Measurements from ENCODE around the gene KLHL3. TPM values are rescaled to one million over a fixed set of nuclear protein-coding genes. Genes with fewer than 3 reads are reported as not detected.

The KLHL3 gene
- total and polyA plus RNA-seq, 9 of the 15 experiments (the other 6 are each of a cell fraction or from before 2014, with no cell fraction given), result under 0.01 to 1.5 (median 0.22) TPM

DNA sequence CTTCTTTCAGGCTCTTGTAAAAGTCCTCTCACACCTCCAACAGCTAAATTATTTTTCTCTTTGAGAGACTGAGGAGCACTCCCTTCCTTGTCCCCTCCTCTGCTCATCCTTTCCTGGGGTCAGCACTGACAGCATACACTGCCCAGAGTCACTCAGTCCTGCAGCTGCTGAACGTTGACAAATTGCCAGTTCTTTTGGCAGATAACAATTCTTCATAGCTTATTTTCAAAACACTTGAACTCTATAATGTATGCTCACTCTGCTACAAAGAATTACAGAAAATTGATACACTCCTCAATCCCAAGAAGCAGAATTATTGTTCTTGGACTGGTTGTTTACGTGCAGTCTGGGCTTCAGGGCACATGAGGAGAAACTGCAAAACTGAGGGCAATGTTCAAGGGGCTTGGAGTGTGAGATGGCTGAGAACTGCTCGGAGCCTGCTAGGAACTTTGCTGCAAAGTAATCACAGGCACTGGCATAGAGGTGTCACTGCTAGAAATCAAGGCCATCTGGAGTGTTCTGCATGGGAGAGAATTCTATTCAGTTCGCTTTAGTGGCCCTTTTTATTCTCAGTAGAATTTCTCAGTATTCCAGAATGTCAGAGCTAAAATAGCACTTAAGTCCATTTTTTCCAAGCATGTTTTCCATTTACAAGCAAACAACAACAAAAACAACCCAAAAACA lies 140.4 kb downstream of the KLHL3 start:
- H3K27me3 ChIP-seq (ENCODE audit: control insufficient read depth in 2 of 2, insufficient read depth in 2 of 2, low read length in 2 of 2), result peaks cover 0 to 26% of the 10 kb centered on the region in 2 experiments; a peak in 3 of 5 replicates
- POLR2A ChIA-PET, result no interaction called here
- no peaks in the 10 kb centered on the region for H3K9me3 ChIP-seq (replicated peaks; ENCODE audit: control insufficient read depth, insufficient read depth, low read depth, low read length)
- WGBS (ENCODE audit: insufficient coverage, low coverage, missing lambda C conversion rate), result 1% methylated on average over 4 of the region's 4 CpGs
- no peak for TF ChIP-seq GABPB2 (CRISPR knock-in tag; conservative IDR thresholded peaks at IDR 0.05)
- no peak for TF ChIP-seq BCOR (IDR thresholded peaks at IDR 0.05)
- no peak for TF ChIP-seq ZNF551 (CRISPR knock-in tag; IDR thresholded peaks at IDR 0.05)
- no peak for TF ChIP-seq SAFB (IDR thresholded peaks at IDR 0.05; ENCODE audit: borderline replicate concordance, low read depth, low read length)
- TF ChIP-seq, protein P1, sequence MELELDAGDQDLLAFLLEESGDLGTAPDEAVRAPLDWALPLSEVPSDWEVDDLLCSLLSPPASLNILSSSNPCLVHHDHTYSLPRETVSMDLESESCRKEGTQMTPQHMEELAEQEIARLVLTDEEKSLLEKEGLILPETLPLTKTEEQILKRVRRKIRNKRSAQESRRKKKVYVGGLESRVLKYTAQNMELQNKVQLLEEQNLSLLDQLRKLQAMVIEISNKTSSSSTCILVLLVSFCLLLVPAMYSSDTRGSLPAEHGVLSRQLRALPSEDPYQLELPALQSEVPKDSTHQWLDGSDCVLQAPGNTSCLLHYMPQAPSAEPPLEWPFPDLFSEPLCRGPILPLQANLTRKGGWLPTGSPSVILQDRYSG (tag; conservative IDR thresholded peaks at IDR 0.05; ENCODE audit: low read depth), result no peak
- no peak for TF ChIP-seq CTBP1 (IDR thresholded peaks at IDR 0.05; ENCODE audit: borderline replicate concordance)
- TF ChIP-seq, protein P2, sequence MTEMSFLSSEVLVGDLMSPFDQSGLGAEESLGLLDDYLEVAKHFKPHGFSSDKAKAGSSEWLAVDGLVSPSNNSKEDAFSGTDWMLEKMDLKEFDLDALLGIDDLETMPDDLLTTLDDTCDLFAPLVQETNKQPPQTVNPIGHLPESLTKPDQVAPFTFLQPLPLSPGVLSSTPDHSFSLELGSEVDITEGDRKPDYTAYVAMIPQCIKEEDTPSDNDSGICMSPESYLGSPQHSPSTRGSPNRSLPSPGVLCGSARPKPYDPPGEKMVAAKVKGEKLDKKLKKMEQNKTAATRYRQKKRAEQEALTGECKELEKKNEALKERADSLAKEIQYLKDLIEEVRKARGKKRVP (CRISPR knock-in tag; IDR thresholded peaks at IDR 0.05), result no peak
- no peaks in the 10 kb centered on the region for H3K79me2 ChIP-seq (ENCODE audit: control insufficient read depth, insufficient read depth, low read length)
- in situ Hi-C loops (cut with MboI), result no loop called here
- CTCF ChIA-PET (ENCODE audit: low intra/inter-chr PET ratio), result no interaction called here
- FAIRE-seq, result no peak
- DNase-seq (ENCODE audit: extremely low read depth in 1 of 4, low spot score in 3 of 4), result no peak
- no peak overlapping the region for H3K4me2 ChIP-seq (ENCODE audit: insufficient read depth, low read length)
- no TSS peak for BruUV-seq (replicated peaks)
- no peak overlapping the region for H2AFZ ChIP-seq (ENCODE audit: low read depth, low read length)
- ATAC-seq, result no peak
- no peaks in the 10 kb centered on the region for H3K4me1 ChIP-seq (replicated peaks in 1 of 2; ENCODE audit: control insufficient read depth in 2 of 2, insufficient read depth in 2 of 2, low read length in 2 of 2)
- no peak overlapping the region for H3K4me3 ChIP-seq
- intact Hi-C loops (cut with micrococcal nuclease), result no loop called here
- H3K9ac ChIP-seq (ENCODE audit: insufficient read depth in 1 of 2, low read depth in 2 of 2, low read length in 2 of 2), result no peak overlapping the region
- H4K20me1 ChIP-seq (replicated peaks; ENCODE audit: control insufficient read depth, insufficient read depth, low read length), result no peaks in the 10 kb centered on the region; the same call in 1 of the 2 replicates
- H3K36me3 ChIP-seq (ENCODE audit: control insufficient read depth, insufficient read depth, low read length), result no peaks in the 10 kb centered on the region
- no peak overlapping the region for H3K27ac ChIP-seq (ENCODE audit: extremely low read depth, low read depth, low read length)
- no peaks in the 10 kb centered on the region for H3K9me1 ChIP-seq (ENCODE audit: control insufficient read depth, insufficient read depth, low read length)
